BLaER1 treated with 17β-estradiol and CSF1 and Interleukin-3, amounts not matched to agents 10 nM and 100 nM (cell line): Measurements from ENCODE around the gene DHX16.
"Not testable (repeated sequence)": the region's sequence is repeated elsewhere in the genome, so short reads cannot be mapped to it uniquely, and the experiment has no call there.

Experiments used
- H3K27ac ChIP-seq, 11 experiments: shearing (Covaris generic); formaldehyde crosslinking; 2 replicates each; pipeline ENCODE4 v1.8.1; 2022
- H3K27me3 ChIP-seq, 11 experiments: shearing (Covaris generic); formaldehyde crosslinking; 2 replicates each; pipeline ENCODE4 v1.8.1; 2022
- H3K36me3 ChIP-seq, 11 experiments: shearing (Covaris generic); formaldehyde crosslinking; 2 replicates each; pipeline ENCODE4 v1.8.1; 2022
- H3K4me1 ChIP-seq, 10 experiments: shearing (Covaris generic); formaldehyde crosslinking; 2 replicates each; pipeline ENCODE4 v1.8.1; 2022
- H3K4me2 ChIP-seq, 11 experiments: shearing (Covaris generic); formaldehyde crosslinking; 2 replicates each; pipeline ENCODE4 v1.8.1; 2022
- H3K4me3 ChIP-seq, 10 experiments: shearing (Covaris generic); formaldehyde crosslinking; 2 replicates each; pipeline ENCODE4 v1.8.1; 2022
- H3K9ac ChIP-seq, 11 experiments: shearing (Covaris generic); formaldehyde crosslinking; 2 replicates each; pipeline ENCODE4 v1.8.1; 2022
- H3K9me3 ChIP-seq, 11 experiments: shearing (Covaris generic); formaldehyde crosslinking; replicated peaks in 1 of 11; 2 replicates each; pipeline ENCODE4 v1.8.1; 2022
- H4K20me1 ChIP-seq, 11 experiments: shearing (Covaris generic); formaldehyde crosslinking; 2 replicates each; pipeline ENCODE4 v1.8.1; 2022
- Cebpa-rat ChIP-seq, 11 experiments: shearing (Covaris generic); IDR thresholded peaks; 2 replicates each; pipeline ENCODE4 v1.8.1; 2022

Gene DHX16

GRCh38 chr6:30670760-30671527 lies 1.9 kb downstream of the DHX16 start:
- H3K27ac ChIP-seq, result peak overlapping the region in 1 of 11 experiments; percentile 14; a peak in 1 of 22 replicates
- H3K4me2 ChIP-seq, result peak overlapping the region; percentile 80 to 96 (median 91); a peak in 21 of 22 replicates

GRCh38 chr6:30666300-30666699 lies 6.5 kb downstream of the DHX16 start:
- Histone ChIP-seq H3K4me1 (peaks cover 13 to 32% (median 25%) of the 10 kb centered on the region in 10 experiments), H3K9ac (peak overlapping the region in 1 of 11 experiments; percentile 15; a peak in 1 of 22 replicates), H3K36me3 (peaks cover 80 to 98% (median 95%) of the 10 kb centered on the region in 11 experiments), H3K4me2 (peak overlapping the region in 4 of 11 experiments; percentile 5 to 38 (median 14); a peak in 4 of 22 replicates), H4K20me1 (peaks cover 0 to 36% (median 3%) of the 10 kb centered on the region in 11 experiments; a peak in 7 of 22 replicates)
- not testable (repeated sequence) for H3K27me3 ChIP-seq, H3K9me3 ChIP-seq, H3K27ac ChIP-seq, H3K4me3 ChIP-seq

More at GRCh38 chr6:30670760-30671527, 1.9 kb downstream of the DHX16 start:
- TF ChIP-seq Cebpa-rat (IDR thresholded peaks at IDR 0.05), result no peak
- H3K4me3 ChIP-seq, result 0 out of 20 replicates have a peak overlapping the region, but pooled peaks of 2 of the 10 experiments have one; percentile 6 to 82
- H3K27me3 ChIP-seq, result no peaks in the 10 kb centered on the region
- H4K20me1 ChIP-seq, result peaks cover under 1 to 39% (median 17%) of the 10 kb centered on the region in 11 experiments; a peak in 18 of 22 replicates
- H3K9ac ChIP-seq, result peak overlapping the region in 10 of 11 experiments; percentile 82 to 91 (median 88); a peak in 20 of 22 replicates
- H3K9me3 ChIP-seq, result no peaks in the 10 kb centered on the region
- H3K36me3 ChIP-seq, result peaks cover 38 to 56% (median 52%) of the 10 kb centered on the region in 11 experiments
- H3K4me1 ChIP-seq, result peaks cover 31 to 66% (median 50%) of the 10 kb centered on the region in 10 experiments

- Histone ChIP-seq H3K36me3 (peaks cover 85 to 100% (median 97%) of the 10 kb centered on the region in 11 experiments), H3K4me2 (no peak overlapping the region), H3K4me1 (peaks cover 7 to 24% (median 17%) of the 10 kb centered on the region in 10 experiments; a peak in 17 of 20 replicates), H3K9ac (peak overlapping the region in 1 of 11 experiments; percentile 10; a peak in 2 of 22 replicates), H3K4me3 (no peak overlapping the region), H3K27ac (no peak overlapping the region), H3K27me3 (no peaks in the 10 kb centered on the region), H3K9me3 (no peaks in the 10 kb centered on the region), H4K20me1 (peaks cover 0 to 26% (median 0%) of the 10 kb centered on the region in 11 experiments; a peak in 6 of 22 replicates)
- no peak for TF ChIP-seq Cebpa-rat (IDR thresholded peaks at IDR 0.05)
These were observed 7.6 kb downstream of the DHX16 start for GRCh38 chr6:30664994-30665767.

- Histone ChIP-seq H3K36me3 (peaks cover 97 to 100% (median 100%) of the 10 kb centered on the region in 11 experiments), H3K4me1 (peaks cover 0 to 14% (median 4%) of the 10 kb centered on the region in 10 experiments; a peak in 7 of 20 replicates), H3K9ac (peak overlapping the region in 2 of 11 experiments; percentile 4 to 47; a peak in 1 of 22 replicates), H4K20me1 (peaks cover 0 to 42% (median 0%) of the 10 kb centered on the region in 11 experiments; a peak in 8 of 22 replicates)
- not testable (repeated sequence) for H3K27me3 ChIP-seq, H3K4me3 ChIP-seq, H3K9me3 ChIP-seq, H3K4me2 ChIP-seq, H3K27ac ChIP-seq
These were observed 14.9 kb downstream of the DHX16 start for GRCh38 chr6:30657922-30658321.

- Histone ChIP-seq H3K9me3 (no peaks in the 10 kb centered on the region), H3K4me2 (peak overlapping the region in 1 of 11 experiments; percentile 19; a peak in 2 of 22 replicates), H3K27ac (no peak overlapping the region), H3K4me3 (no peak overlapping the region), H3K36me3 (peaks cover 97 to 100% (median 100%) of the 10 kb centered on the region in 11 experiments), H3K9ac (peak overlapping the region in 4 of 11 experiments; percentile 11 to 53 (median 35); a peak in 5 of 22 replicates), H3K4me1 (peaks cover 0 to 14% (median 4%) of the 10 kb centered on the region in 10 experiments; a peak in 7 of 20 replicates), H3K27me3 (no peaks in the 10 kb centered on the region), H4K20me1 (peaks cover 0 to 42% (median 0%) of the 10 kb centered on the region in 11 experiments; a peak in 8 of 22 replicates)
- TF ChIP-seq Cebpa-rat (IDR thresholded peaks at IDR 0.05), result no peak
These were observed 15.4 kb downstream of the DHX16 start for GRCh38 chr6:30657454-30657853.

GRCh38 chr6:30656513-30656912 lies 16.3 kb downstream of the DHX16 start:
- TF ChIP-seq Cebpa-rat (IDR thresholded peaks at IDR 0.05), result no peak
- peaks cover 0 to 14% (median 4%) of the 10 kb centered on the region in 10 experiments; a peak in 7 of 20 replicates for H3K4me1 ChIP-seq
- H3K4me2 ChIP-seq, result no peak overlapping the region; a peak in 1 of 22 replicates
- peaks cover 0 to 39% (median 0%) of the 10 kb centered on the region in 11 experiments; a peak in 8 of 22 replicates for H4K20me1 ChIP-seq
- H3K27ac ChIP-seq, result no peak overlapping the region
- peak overlapping the region in 2 of 11 experiments; percentile 9; a peak in 2 of 22 replicates for H3K9ac ChIP-seq
- no peaks in the 10 kb centered on the region for H3K27me3 ChIP-seq
- no peak overlapping the region for H3K4me3 ChIP-seq
- H3K9me3 ChIP-seq, result no peaks in the 10 kb centered on the region
- peaks cover 97 to 100% (median 100%) of the 10 kb centered on the region in 11 experiments for H3K36me3 ChIP-seq

GRCh38 chr6:30655743-30656094 lies 17.1 kb downstream of the DHX16 start:
- Histone ChIP-seq H3K27me3 (no peaks in the 10 kb centered on the region), H3K4me3 (no peak overlapping the region), H3K36me3 (peaks cover 98 to 100% (median 100%) of the 10 kb centered on the region in 11 experiments), H3K9me3 (no peaks in the 10 kb centered on the region), H3K4me1 (peaks cover 0 to 14% (median 4%) of the 10 kb centered on the region in 10 experiments; a peak in 7 of 20 replicates), H3K9ac (0 out of 22 replicates have a peak overlapping the region, but pooled peaks of 1 of the 11 experiments have one; percentile 17), H4K20me1 (peaks cover 0 to 41% (median 0%) of the 10 kb centered on the region in 11 experiments; a peak in 8 of 22 replicates), H3K27ac (no peak overlapping the region), H3K4me2 (no peak overlapping the region)
- no peak for TF ChIP-seq Cebpa-rat (IDR thresholded peaks at IDR 0.05)
